ENCODE measurements around the gene GNA15. TPM values are rescaled to one million over a fixed set of nuclear protein-coding genes. Genes with fewer than 3 reads are reported as not detected.

The GNA15 gene
- total RNA-seq, 4 donors from 2014 or later: 3.8 to 22.5 (median 7.8) TPM

- Histone ChIP-seq H3K4me3 (no peak overlapping the region), H3K4me1 (no peaks in the 10 kb centered on the region), H3K36me3 (peaks cover 0 to 66% (median 6%) of the 10 kb centered on the region in 3 donors), H3K9me3 (no peaks in the 10 kb centered on the region), H3K27me3 (no peaks in the 10 kb centered on the region), H3K27ac (no peak overlapping the region)
- TF ChIP-seq POLR2A (IDR thresholded peaks at IDR 0.05) (no peak), EP300 (IDR thresholded peaks at IDR 0.05) (no peak), CTCF (IDR thresholded peaks at IDR 0.05) (no peak)
- 81 to 88% methylated on average over 29 to 37 of the region's 40 CpGs for WGBS, 2 donors
- no peak for DNase-seq (ENCODE audit: low spot score in 2 of 2)
Measured at GRCh38 chr19:3121821-3122511, 13.9 kb upstream of the GNA15 start.

- no peaks in the 10 kb centered on the region for H3K27me3 ChIP-seq
- TF ChIP-seq CTCF (IDR thresholded peaks at IDR 0.05) (no peak), POLR2A (IDR thresholded peaks at IDR 0.05) (no peak), EP300 (IDR thresholded peaks at IDR 0.05) (no peak)
- no peak for DNase-seq (ENCODE audit: low spot score in 2 of 2)
- H3K4me3 ChIP-seq: no peak overlapping the region
- no peaks in the 10 kb centered on the region for H3K9me3 ChIP-seq
- H3K36me3 ChIP-seq: peaks cover 0 to 61% (median 6%) of the 10 kb centered on the region in 3 donors
- H3K4me1 ChIP-seq: no peaks in the 10 kb centered on the region
- WGBS, 2 donors: 78 to 89% methylated on average over 11 to 17 of the region's 22 CpGs
- H3K27ac ChIP-seq: no peak overlapping the region
Measured at GRCh38 chr19:3122512-3122870, 13.3 kb upstream of the GNA15 start.

GRCh38 chr19:3123088-3123721 lies 12.6 kb upstream of the GNA15 start:
- H3K27ac ChIP-seq: no peak overlapping the region
- TF ChIP-seq EP300 (IDR thresholded peaks at IDR 0.05) (peak in 1 of 2 donors; percentile 29), POLR2A (IDR thresholded peaks at IDR 0.05) (no peak)
- no peaks in the 10 kb centered on the region for H3K27me3 ChIP-seq
- H3K36me3 ChIP-seq: peaks cover 0 to 54% (median 6%) of the 10 kb centered on the region in 3 donors
- no peak for DNase-seq (ENCODE audit: low spot score in 2 of 2)
- H3K4me3 ChIP-seq: no peak overlapping the region
- no peaks in the 10 kb centered on the region for H3K9me3 ChIP-seq
- H3K4me1 ChIP-seq: no peaks in the 10 kb centered on the region
- 77 to 83% methylated on average over 24 to 25 of the region's 29 CpGs for WGBS, 2 donors

GRCh38 chr19:3123956-3124355 lies 11.9 kb upstream of the GNA15 start:
- TF ChIP-seq CTCF (IDR thresholded peaks at IDR 0.05) (no peak), POLR2A (IDR thresholded peaks at IDR 0.05) (no peak), EP300 (IDR thresholded peaks at IDR 0.05) (no peak)
- WGBS, 2 donors: 38 to 40% methylated on average over 8 of the region's 8 CpGs
- Histone ChIP-seq H3K9me3 (no peaks in the 10 kb centered on the region), H3K4me3 (no peak overlapping the region), H3K27me3 (no peaks in the 10 kb centered on the region), H3K36me3 (peaks cover 0 to 46% (median 6%) of the 10 kb centered on the region in 3 donors), H3K4me1 (no peaks in the 10 kb centered on the region), H3K27ac (no peak overlapping the region)
- DNase-seq (ENCODE audit: low spot score in 2 of 2): no peak

- Histone ChIP-seq H3K36me3 (peaks cover 0 to 39% (median 0%) of the 10 kb centered on the region in 3 donors), H3K4me3 (no peak overlapping the region), H3K27me3 (no peaks in the 10 kb centered on the region), H3K9me3 (no peaks in the 10 kb centered on the region), H3K27ac (no peak overlapping the region), H3K4me1 (no peaks in the 10 kb centered on the region)
- no peak for DNase-seq (ENCODE audit: low spot score in 2 of 2)
- no peak for TF ChIP-seq POLR2A (IDR thresholded peaks at IDR 0.05)
- TF ChIP-seq CTCF (IDR thresholded peaks at IDR 0.05): no peak
- no peak for TF ChIP-seq EP300 (IDR thresholded peaks at IDR 0.05)
- 79 to 82% methylated on average over 16 of the region's 16 CpGs for WGBS, 2 donors
Measured at GRCh38 chr19:3124630-3125029, 11.2 kb upstream of the GNA15 start.

All from tibial nerve (tissue), 4 donors.